H1 (cell line): ENCODE measurements around the gene SORCS3.

ENCODE experiments used
- EZH2 ChIP-seq: fragments of 200-600 bp; sonication (generic); IDR thresholded peaks from 2 replicates; pipeline ENCODE4 v1.7.1; 2012; ENCODE audit warnings: low read depth, mild to moderate bottlenecking, moderate library complexity, low read length, inconsistent platforms; ENCODE audit not compliant: severe bottlenecking
- ZNF274 ChIP-seq: IDR thresholded peaks from 2 replicates; pipeline ENCODE4 v1.7.0; 2012; ENCODE audit warnings: low read length, borderline replicate concordance; ENCODE audit errors: extremely low read depth

- TF ChIP-seq ZNF274 (no peak), EZH2 (no peak)
These were observed 190.2 kb downstream of the SORCS3 start for GRCh38 chr10:104831272-104831671.
